NCI-H2171 treated with DMSO at 0.1 percent for 48 hours (cell line): ENCODE measurements around the gene PRAMEF14.
"Not testable (repeated sequence)": the region's sequence is repeated elsewhere in the genome, so short reads cannot be mapped to it uniquely, and the experiment has no call there.

ENCODE experiments used
- DNase-seq: peaks from one replicate; lab custom pipeline; 2025; lab: John Stamatoyannopoulos, UW

PRAMEF14 gene

GRCh38 chr1:13347034-13347433 lies at the start of gene PRAMEF14:
Gene PRAMEF14 (minus strand): TSS chr1:13347134. CDS start chr1:13345314, 1,820 bp downstream.
- not testable (repeated sequence) for DNase-seq

- not testable (repeated sequence) for DNase-seq
Measured at GRCh38 chr1:13395311-13395710, 48.4 kb upstream of the PRAMEF14 start.

GRCh38 chr1:13394761-13395160 lies 47.8 kb upstream of the PRAMEF14 start:
- DNase-seq = not testable (repeated sequence)

- not testable (repeated sequence) for DNase-seq
Measured at GRCh38 chr1:13393004-13393403, 46.1 kb upstream of the PRAMEF14 start.

- DNase-seq = not testable (repeated sequence)
Measured at GRCh38 chr1:13389332-13389731, 42.4 kb upstream of the PRAMEF14 start, which contains the start of gene PRAMEF17. Gene PRAMEF17 (plus strand): TSS chr1:13389632. CDS start chr1:13389658, 26 bp downstream.

GRCh38 chr1:13380380-13380779 lies 33.4 kb upstream of the PRAMEF14 start:
- DNase-seq = not testable (repeated sequence)

GRCh38 chr1:13378983-13379382 lies 32.0 kb upstream of the PRAMEF14 start:
- not testable (repeated sequence) for DNase-seq

GRCh38 chr1:13368544-13368943 lies 21.6 kb upstream of the PRAMEF14 start:
- not testable (repeated sequence) for DNase-seq

- not testable (repeated sequence) for DNase-seq
Measured at GRCh38 chr1:13366536-13366935, 19.6 kb upstream of the PRAMEF14 start.

- DNase-seq = not testable (repeated sequence)
Measured at GRCh38 chr1:13364928-13365327, 18.0 kb upstream of the PRAMEF14 start.

- DNase-seq = not testable (repeated sequence)
Measured at GRCh38 chr1:13362364-13362763, 15.4 kb upstream of the PRAMEF14 start.

GRCh38 chr1:13356774-13357173 lies 9.8 kb upstream of the PRAMEF14 start:
- DNase-seq = peak; percentile 53

GRCh38 chr1:13354475-13354874 lies 7.5 kb upstream of the PRAMEF14 start:
- not testable (repeated sequence) for DNase-seq

GRCh38 chr1:13353476-13353875 lies 6.5 kb upstream of the PRAMEF14 start:
- DNase-seq = not testable (repeated sequence)

- not testable (repeated sequence) for DNase-seq
Measured at GRCh38 chr1:13342496-13342895, 4.4 kb downstream of the PRAMEF14 start.

GRCh38 chr1:13315281-13315680 lies 31.7 kb downstream of the PRAMEF14 start, which contains the start of gene PRAMEF15:
Gene PRAMEF15 (plus strand): TSS chr1:13315581. CDS start chr1:13318408, 2,827 bp downstream.
- DNase-seq = not testable (repeated sequence)

- DNase-seq = not testable (repeated sequence)
Measured at GRCh38 chr1:13303239-13303638, 43.7 kb downstream of the PRAMEF14 start, which contains the start of gene PRAMEF33. Gene PRAMEF33 (plus strand): TSS chr1:13303539. CDS start chr1:13305955, 2,416 bp downstream.

GRCh38 chr1:13302197-13302596 lies 44.7 kb downstream of the PRAMEF14 start:
- not testable (repeated sequence) for DNase-seq

GRCh38 chr1:13298699-13299098 lies 48.2 kb downstream of the PRAMEF14 start:
- not testable (repeated sequence) for DNase-seq

GRCh38 chr1:13297216-13297931 lies 49.6 kb downstream of the PRAMEF14 start:
- DNase-seq = not testable (repeated sequence)
